B cell (primary cell): Measurements from ENCODE around the gene SSBP2. TPM values are rescaled to one million over a fixed set of nuclear protein-coding genes. Genes with fewer than 3 reads are reported as not detected.
"Not testable (repeated sequence)": the region's sequence is repeated elsewhere in the genome, so short reads cannot be mapped to it uniquely, and the experiment has no call there.

ENCODE experiments used
- ATAC-seq: fragments of 200-7000 bp; cut with Tn5 transposase; one replicate; pipeline ENCODE4 v1.10.0; 2021; ENCODE audit warnings: low read depth, mild to moderate bottlenecking, moderate number of reproducible peaks, moderate library complexity
- CTCF ChIA-PET: fragments of 350-600 bp; sonication (Branson Sonifier 250); formaldehyde crosslinking; loops from one replicate; lab custom pipeline; 2021; ENCODE audit warnings: antibody characterized with exemption, inconsistent platforms; lab: Charles Lee
- POLR2A ChIA-PET: fragments of 350-600 bp; sonication (Branson Sonifier 250); formaldehyde crosslinking; loops from one replicate; lab custom pipeline; 2021; ENCODE audit warnings: antibody characterized with exemption; lab: Charles Lee
- DNase-seq: peaks from one replicate; pipeline ENCODE4 v3.0.0; 2013
- H2AFZ ChIP-seq: 2 replicates; pipeline ENCODE4 v1.6.1; 2012; ENCODE audit warnings: mild to moderate bottlenecking, low read depth, low read length; ENCODE audit not compliant: insufficient read depth, poor library complexity, severe bottlenecking
- H3K27ac ChIP-seq, 2 donors: 1 replicate in 1 of 2; 2 replicates in 1 of 2; pipeline ENCODE4 v1.5.1; 2012 to 2013; ENCODE audit warnings: low read length in 2 of 2, mild to moderate bottlenecking in 2 of 2, moderate library complexity in 1 of 2
- H3K27me3 ChIP-seq, 4 experiments: fragments of 200-600 bp in 1 of 4; sonication (generic) in 1 of 4; replicated peaks in 1 of 4; 1 replicate in 2 of 4; 2 replicates in 2 of 4; pipeline versions ENCODE4 v1.6.1 to v1.7.0; 2013 to 2016; ENCODE audit warnings: low read length in 3 of 4, mild to moderate bottlenecking in 2 of 4, mixed read lengths in 1 of 4, moderate library complexity in 1 of 4; ENCODE audit not compliant: insufficient read depth in 4 of 4, control insufficient read depth in 3 of 4; ENCODE audit errors: control extremely low read depth in 1 of 4
- H3K36me3 ChIP-seq, 2 experiments: replicated peaks in 1 of 2; 1 replicate in 1 of 2; 2 replicates in 1 of 2; pipeline versions ENCODE4 v1.6.1 to v1.7.1; 2013; ENCODE audit warnings: low read length in 1 of 2; ENCODE audit not compliant: insufficient read depth in 2 of 2, control insufficient read depth in 1 of 2; ENCODE audit errors: control extremely low read depth in 1 of 2, extremely low read depth in 1 of 2
- H3K4me1 ChIP-seq, 2 donors: fragments of 200-600 bp in 1 of 2; sonication (generic) in 1 of 2; 1 replicate in 1 of 2; 2 replicates in 1 of 2; pipeline versions ENCODE4 v1.5.1 to v1.6.1; 2013 to 2017; ENCODE audit warnings: low read length in 2 of 2; ENCODE audit not compliant: control insufficient read depth in 2 of 2, insufficient read depth in 2 of 2
- H3K4me2 ChIP-seq: replicated peaks from 2 replicates; pipeline ENCODE3; 2012; ENCODE audit warnings: mild to moderate bottlenecking, low read depth, low read length; ENCODE audit not compliant: poor library complexity, severe bottlenecking
- H3K4me3 ChIP-seq, 5 experiments: fragments of 200-600 bp in 1 of 5; sonication (generic) in 1 of 5; 1 replicate in 3 of 5; 2 replicates in 2 of 5; pipeline versions ENCODE4 v1.5.1 to v1.7.0; 2011 to 2016; ENCODE audit warnings: low read length in 4 of 5, mild to moderate bottlenecking in 4 of 5, low read depth in 2 of 5, control low read depth in 1 of 5, moderate library complexity in 1 of 5; ENCODE audit not compliant: insufficient read depth in 1 of 5; ENCODE audit errors: control extremely low read depth in 1 of 5, extremely low read depth in 1 of 5
- H3K79me2 ChIP-seq: fragments of 200-600 bp; sonication (generic); one replicate; pipeline ENCODE4 v1.6.0; 2016; ENCODE audit warnings: low read length; ENCODE audit not compliant: control insufficient read depth, insufficient read depth
- H3K9ac ChIP-seq: fragments of 200-600 bp; sonication (generic); 2 replicates; pipeline ENCODE4 v1.6.1; 2017; ENCODE audit warnings: mild to moderate bottlenecking, low read length, moderate library complexity
- H3K9me3 ChIP-seq, 3 donors: one replicate each; pipeline versions ENCODE4 v1.6.1 to v1.7.1; 2013; ENCODE audit warnings: low read length in 2 of 3; ENCODE audit not compliant: control insufficient read depth in 2 of 3, insufficient read depth in 1 of 3; ENCODE audit errors: control extremely low read depth in 1 of 3
- H4K20me1 ChIP-seq: 2 replicates; pipeline ENCODE4 v1.6.0; 2012; ENCODE audit warnings: mild to moderate bottlenecking, low read length; ENCODE audit not compliant: insufficient read depth, control insufficient read depth, poor library complexity, severe bottlenecking
- H3K27ac Mint-ChIP-seq: one replicate; pipeline ENCODE4 v1.8.0; 2021; ENCODE audit warnings: mixed read lengths
- H3K27me3 Mint-ChIP-seq: one replicate; pipeline ENCODE4 v1.8.0; 2021; ENCODE audit warnings: mixed read lengths
- H3K4me1 Mint-ChIP-seq: one replicate; pipeline ENCODE4 v1.8.0; 2021; ENCODE audit warnings: mixed read lengths
- H3K4me3 Mint-ChIP-seq: one replicate; pipeline ENCODE4 v1.8.0; 2021; ENCODE audit warnings: mixed read lengths
- H3K9me3 Mint-ChIP-seq: one replicate; pipeline ENCODE4 v1.8.0; 2022; ENCODE audit warnings: mixed read lengths; ENCODE audit not compliant: insufficient read depth
- CTCF ChIP-seq: fragments of 200-600 bp; IDR thresholded peaks from one replicate; pipeline ENCODE4 v1.8.0; 2022; ENCODE audit warnings: antibody characterized with exemption, mild to moderate bottlenecking
- EZH2 ChIP-seq: IDR thresholded peaks from 2 replicates; pipeline ENCODE4 v1.6.1; 2012; ENCODE audit warnings: borderline replicate concordance, low read depth, mild to moderate bottlenecking, moderate library complexity, low read length; ENCODE audit not compliant: insufficient read depth, poor library complexity, severe bottlenecking
- WGBS: methylation state at CpG from one replicate; pipeline ENCODE4 v1.1.5; 2013; ENCODE audit warnings: missing lambda C conversion rate; ENCODE audit not compliant: insufficient coverage; 5-methylcytosine and 5-hydroxymethylcytosine counted together
- intact Hi-C: fragments of 100-400 bp; cut with micrococcal nuclease; formaldehyde crosslinking; loops from one replicate; pipeline ENCODE4 v1.10.0; 2022
- polyA plus RNA-seq: library from polyadenylated mRNA; depleted of rRNA; stranded (reverse); fragments of >200 nt; gene quantifications from 2 replicates; pipeline ENCODE4 v1.2.3, GENCODE V29; 2012
- total RNA-seq, 2 donors: library from RNA; stranded (reverse); fragments of 120-200 nt in 1 of 2; gene quantifications; 1 replicate in 1 of 2; 2 replicates in 1 of 2; pipeline versions ENCODE4 v1.2.3 to v1.2.4, GENCODE V29; 2013 to 2022

The SSBP2 gene
- total and polyA plus RNA-seq, 2 donors (not counting 1 experiment from before 2014, with no cell fraction given): 40.9 to 49.6 TPM

DNA sequence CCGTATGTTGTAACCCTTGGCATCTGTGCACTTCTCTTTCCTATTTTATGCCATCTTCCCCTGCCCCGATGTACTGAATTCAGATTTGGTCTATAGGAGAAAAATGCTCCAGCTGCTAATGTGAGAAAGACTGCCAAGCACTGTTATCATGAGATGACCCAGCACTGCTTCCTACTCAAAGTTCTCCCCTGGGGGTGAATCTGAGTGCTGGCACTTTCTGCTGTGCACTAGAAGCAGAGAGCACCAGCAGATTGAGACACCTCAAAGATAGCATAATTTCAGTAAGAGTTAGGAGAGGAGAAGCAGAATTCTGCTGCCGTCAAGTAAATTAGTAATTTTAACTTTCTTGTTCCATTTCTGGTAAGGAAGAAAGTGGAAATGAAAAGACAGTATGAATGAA, 264.2 kb downstream of the SSBP2 start:
- Mint-ChIP-seq H3K9me3 (no peaks in the 10 kb centered on the region), H3K4me3 (no peak overlapping the region), H3K27me3 (no peaks in the 10 kb centered on the region), H3K4me1 (no peaks in the 10 kb centered on the region), H3K27ac (no peak overlapping the region)
- Histone ChIP-seq H3K9ac (no peak overlapping the region), H3K27me3 (no peaks in the 10 kb centered on the region), H3K4me3 (no peak overlapping the region), H3K9me3 (no peaks in the 10 kb centered on the region), H3K4me1 (no peaks in the 10 kb centered on the region), H3K4me2 (no peak overlapping the region), H3K79me2 (no peaks in the 10 kb centered on the region), H3K36me3 (no peaks in the 10 kb centered on the region), H2AFZ (no peak overlapping the region), H3K27ac (no peak overlapping the region), H4K20me1 (no peaks in the 10 kb centered on the region)
- ATAC-seq (no peak), DNase-seq (no peak)
- CTCF ChIA-PET: no interaction called here
- WGBS: 83% methylated on average over 1 of the region's 3 CpGs
- no peak for TF ChIP-seq EZH2
- TF ChIP-seq CTCF: no peak
- intact Hi-C loops: no loop called here
- POLR2A ChIA-PET: no interaction called here

- intact Hi-C loops: no loop called here
- no peaks in the 10 kb centered on the region for H3K4me1 ChIP-seq
- no peak overlapping the region for H2AFZ ChIP-seq
- H3K27ac ChIP-seq: no peak overlapping the region
- no peaks in the 10 kb centered on the region for H3K36me3 ChIP-seq
- H3K9me3 Mint-ChIP-seq: no peaks in the 10 kb centered on the region
- WGBS: no CpG with 5 or more reads among the region's 2 CpGs
- ChIA-PET POLR2A (no interaction called here), CTCF (no interaction called here)
- H4K20me1 ChIP-seq: no peaks in the 10 kb centered on the region
- H3K4me3 Mint-ChIP-seq: no peak overlapping the region
- H3K9ac ChIP-seq: no peak overlapping the region
- peaks cover 2% of the 10 kb centered on the region for H3K4me1 Mint-ChIP-seq
- no peak for TF ChIP-seq EZH2
- no peak for TF ChIP-seq CTCF
- no peak overlapping the region for H3K27ac Mint-ChIP-seq
- no peaks in the 10 kb centered on the region for H3K9me3 ChIP-seq
- H3K27me3 Mint-ChIP-seq: no peaks in the 10 kb centered on the region
- ATAC-seq (no peak), DNase-seq (no peak)
- H3K27me3 ChIP-seq: no peaks in the 10 kb centered on the region
- H3K4me3 ChIP-seq: no peak overlapping the region
- H3K4me2 ChIP-seq: no peak overlapping the region
- H3K79me2 ChIP-seq: no peaks in the 10 kb centered on the region
These were observed 268.3 kb downstream of the SSBP2 start for GRCh38 chr5:81482595-81482994.

GRCh38 chr5:81473395-81473794, 277.5 kb downstream of the SSBP2 start:
- H3K9ac ChIP-seq, H2AFZ ChIP-seq, H3K4me1 ChIP-seq, DNase-seq, H3K9me3 ChIP-seq, POLR2A ChIA-PET, H3K27ac ChIP-seq, H3K9me3 Mint-ChIP-seq, H4K20me1 ChIP-seq, H3K27me3 Mint-ChIP-seq, H3K4me3 Mint-ChIP-seq, H3K4me3 ChIP-seq, H3K4me1 Mint-ChIP-seq, H3K27ac Mint-ChIP-seq, CTCF ChIA-PET, H3K27me3 ChIP-seq, H3K79me2 ChIP-seq, H3K4me2 ChIP-seq, ATAC-seq, intact Hi-C loops: not testable (repeated sequence)
- peaks cover 12 to 14% of the 10 kb centered on the region in 2 experiments for H3K36me3 ChIP-seq
- no CpG with 5 or more reads among the region's 3 CpGs for WGBS
